ENCODE results near the gene RADX. TPM values are rescaled to one million over a fixed set of nuclear protein-coding genes. Genes with fewer than 3 reads are reported as not detected.

The RADX gene
- polyA plus RNA-seq, 3 donors: 0.05 TPM; not detected in 2

- no peak for DNase-seq
- H3K9me3 Mint-ChIP-seq: peaks cover 0 to 2% (median 0%) of the 10 kb centered on the region in 7 donors
- no peaks in the 10 kb centered on the region for H3K4me1 Mint-ChIP-seq
- H2AFZ ChIP-seq (ENCODE audit: insufficient read depth, low read depth, low read length, poor library complexity, severe bottlenecking): no peak overlapping the region
- no peaks in the 10 kb centered on the region for H3K4me1 ChIP-seq (ENCODE audit: control insufficient read depth in 1 of 2, insufficient read depth in 2 of 2, low read length in 2 of 2)
- H3K9ac ChIP-seq (ENCODE audit: insufficient read depth, low read length, poor library complexity, severe bottlenecking): no peak overlapping the region
- no CpG with 5 or more reads among the region's 3 CpGs for WGBS (ENCODE audit: insufficient coverage)
- peaks cover 0 to 3% of the 10 kb centered on the region in 2 donors for H3K27me3 ChIP-seq (ENCODE audit: control insufficient read depth in 2 of 2, insufficient read depth in 2 of 2, low read length in 2 of 2)
- H3K36me3 Mint-ChIP-seq: no peaks in the 10 kb centered on the region
- H4K20me1 ChIP-seq (ENCODE audit: insufficient read depth, low read length): no peaks in the 10 kb centered on the region
- H3K79me2 ChIP-seq (ENCODE audit: insufficient read depth, low read length): no peaks in the 10 kb centered on the region
- no peak overlapping the region for H3K4me3 ChIP-seq (replicated peaks in 1 of 3; ENCODE audit: low read depth in 2 of 3, low read length in 3 of 3)
- no peak overlapping the region for H3K4me2 ChIP-seq (replicated peaks; ENCODE audit: extremely low read depth, low read length, poor library complexity, severe bottlenecking)
- no peaks in the 10 kb centered on the region for H3K36me3 ChIP-seq (replicated peaks in 1 of 2; ENCODE audit: control insufficient read depth in 1 of 2, insufficient read depth in 2 of 2, low read length in 2 of 2)
- H3K4me3 Mint-ChIP-seq: no peak overlapping the region
- H3K27ac ChIP-seq (ENCODE audit: low read depth in 1 of 2, low read length in 2 of 2): no peak overlapping the region
- no peak overlapping the region for H3K27ac Mint-ChIP-seq
- H3K27me3 Mint-ChIP-seq (ENCODE audit: low read depth in 3 of 3): peaks cover 0 to 2% (median 0%) of the 10 kb centered on the region in 3 donors
- TF ChIP-seq, protein P1, sequence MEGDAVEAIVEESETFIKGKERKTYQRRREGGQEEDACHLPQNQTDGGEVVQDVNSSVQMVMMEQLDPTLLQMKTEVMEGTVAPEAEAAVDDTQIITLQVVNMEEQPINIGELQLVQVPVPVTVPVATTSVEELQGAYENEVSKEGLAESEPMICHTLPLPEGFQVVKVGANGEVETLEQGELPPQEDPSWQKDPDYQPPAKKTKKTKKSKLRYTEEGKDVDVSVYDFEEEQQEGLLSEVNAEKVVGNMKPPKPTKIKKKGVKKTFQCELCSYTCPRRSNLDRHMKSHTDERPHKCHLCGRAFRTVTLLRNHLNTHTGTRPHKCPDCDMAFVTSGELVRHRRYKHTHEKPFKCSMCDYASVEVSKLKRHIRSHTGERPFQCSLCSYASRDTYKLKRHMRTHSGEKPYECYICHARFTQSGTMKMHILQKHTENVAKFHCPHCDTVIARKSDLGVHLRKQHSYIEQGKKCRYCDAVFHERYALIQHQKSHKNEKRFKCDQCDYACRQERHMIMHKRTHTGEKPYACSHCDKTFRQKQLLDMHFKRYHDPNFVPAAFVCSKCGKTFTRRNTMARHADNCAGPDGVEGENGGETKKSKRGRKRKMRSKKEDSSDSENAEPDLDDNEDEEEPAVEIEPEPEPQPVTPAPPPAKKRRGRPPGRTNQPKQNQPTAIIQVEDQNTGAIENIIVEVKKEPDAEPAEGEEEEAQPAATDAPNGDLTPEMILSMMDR (IDR thresholded peaks at IDR 0.05): no peak
- H3K9me3 ChIP-seq (replicated peaks in 1 of 2; ENCODE audit: control insufficient read depth in 1 of 2, insufficient read depth in 1 of 2, low read length in 2 of 2): no peaks in the 10 kb centered on the region
- intact Hi-C loops (cut with micrococcal nuclease): no loop called here
These were observed 94.7 kb downstream of the RADX start for GRCh38 chrX:106706466-106706865.

GRCh38 chrX:106707771-106708454, 96.1 kb downstream of the RADX start:
- H3K4me1 Mint-ChIP-seq: no peaks in the 10 kb centered on the region
- WGBS (ENCODE audit: insufficient coverage): no CpG with 5 or more reads among the region's 3 CpGs
- Histone ChIP-seq H2AFZ (ENCODE audit: insufficient read depth, low read depth, low read length, poor library complexity, severe bottlenecking) (no peak overlapping the region), H3K9me3 (replicated peaks in 1 of 2; ENCODE audit: control insufficient read depth in 1 of 2, insufficient read depth in 1 of 2, low read length in 2 of 2) (no peaks in the 10 kb centered on the region), H3K79me2 (ENCODE audit: insufficient read depth, low read length) (no peaks in the 10 kb centered on the region), H3K36me3 (replicated peaks in 1 of 2; ENCODE audit: control insufficient read depth in 1 of 2, insufficient read depth in 2 of 2, low read length in 2 of 2) (no peaks in the 10 kb centered on the region), H3K27ac (ENCODE audit: low read depth in 1 of 2, low read length in 2 of 2) (no peak overlapping the region), H3K9ac (ENCODE audit: insufficient read depth, low read length, poor library complexity, severe bottlenecking) (no peak overlapping the region), H3K27me3 (ENCODE audit: control insufficient read depth in 2 of 2, insufficient read depth in 2 of 2, low read length in 2 of 2) (no peaks in the 10 kb centered on the region), H3K4me2 (replicated peaks; ENCODE audit: extremely low read depth, low read length, poor library complexity, severe bottlenecking) (no peak overlapping the region), H3K4me3 (replicated peaks in 1 of 3; ENCODE audit: low read depth in 2 of 3, low read length in 3 of 3) (no peak overlapping the region), H4K20me1 (ENCODE audit: insufficient read depth, low read length) (no peaks in the 10 kb centered on the region), H3K4me1 (ENCODE audit: control insufficient read depth in 1 of 2, insufficient read depth in 2 of 2, low read length in 2 of 2) (no peaks in the 10 kb centered on the region)
- H3K4me3 Mint-ChIP-seq: no peak overlapping the region
- no peaks in the 10 kb centered on the region for H3K36me3 Mint-ChIP-seq
- no peak overlapping the region for H3K27ac Mint-ChIP-seq
- TF ChIP-seq, protein P1 (IDR thresholded peaks at IDR 0.05): no peak
- intact Hi-C loops (cut with micrococcal nuclease): no loop called here
- no peak for DNase-seq
- H3K27me3 Mint-ChIP-seq (ENCODE audit: low read depth in 3 of 3): peaks cover 0 to 3% (median 0%) of the 10 kb centered on the region in 3 donors
- peaks cover 0 to 2% (median 0%) of the 10 kb centered on the region in 7 donors for H3K9me3 Mint-ChIP-seq

All from CD14-positive monocyte (primary cell).